Hepatocyte (in vitro differentiated cells): ENCODE measurements around the gene SLC19A1.

Experiments
- CTCF ChIP-seq: fragments of 200-600 bp; sonication (generic); IDR thresholded peaks from 2 replicates; pipeline ENCODE4 v1.5.1; 2016; ENCODE audit warnings: antibody characterized with exemption, mild to moderate bottlenecking; ENCODE audit not compliant: poor library complexity
- EZH2 ChIP-seq: fragments of 200-600 bp; sonication (generic); IDR thresholded peaks from 2 replicates; pipeline ENCODE4 v1.6.1; 2016; ENCODE audit warnings: antibody characterized with exemption, mild to moderate bottlenecking, borderline replicate concordance

GRCh38 chr21:45537746-45538291 is 4.4 kb downstream of the SLC19A1 start:
- TF ChIP-seq CTCF = no peak
- no peak for TF ChIP-seq EZH2
